GM12801 (cell line): ENCODE measurements around the gene RPL27.

ENCODE experiments used
- CTCF ChIP-seq: IDR thresholded peaks from one replicate; pipeline ENCODE4 v1.5.1; 2011; ENCODE audit warnings: control low read depth; ENCODE audit not compliant: insufficient read length; ENCODE audit errors: extremely low read depth

Gene RPL27

DNA sequence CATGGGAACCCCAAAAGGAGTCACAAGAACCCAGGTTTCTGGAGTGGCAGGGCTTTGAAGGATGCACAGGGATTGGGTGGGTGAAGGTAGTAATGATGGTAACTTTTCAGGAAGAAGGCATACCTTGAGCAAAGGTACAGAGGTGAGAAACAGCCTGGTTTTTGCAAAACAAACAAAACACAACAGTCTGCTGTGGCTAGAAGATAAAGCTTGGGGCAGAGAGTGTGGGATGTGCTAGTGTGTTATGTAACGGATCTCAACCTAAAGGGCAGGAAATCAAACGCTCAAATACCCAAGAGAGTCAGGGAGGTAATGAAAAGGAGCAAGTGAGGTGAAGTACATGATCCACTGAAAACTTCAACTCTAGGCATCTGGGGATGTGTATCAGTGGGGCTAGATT, 23.0 kb upstream of the RPL27 start:
- no peak for TF ChIP-seq CTCF

DNA sequence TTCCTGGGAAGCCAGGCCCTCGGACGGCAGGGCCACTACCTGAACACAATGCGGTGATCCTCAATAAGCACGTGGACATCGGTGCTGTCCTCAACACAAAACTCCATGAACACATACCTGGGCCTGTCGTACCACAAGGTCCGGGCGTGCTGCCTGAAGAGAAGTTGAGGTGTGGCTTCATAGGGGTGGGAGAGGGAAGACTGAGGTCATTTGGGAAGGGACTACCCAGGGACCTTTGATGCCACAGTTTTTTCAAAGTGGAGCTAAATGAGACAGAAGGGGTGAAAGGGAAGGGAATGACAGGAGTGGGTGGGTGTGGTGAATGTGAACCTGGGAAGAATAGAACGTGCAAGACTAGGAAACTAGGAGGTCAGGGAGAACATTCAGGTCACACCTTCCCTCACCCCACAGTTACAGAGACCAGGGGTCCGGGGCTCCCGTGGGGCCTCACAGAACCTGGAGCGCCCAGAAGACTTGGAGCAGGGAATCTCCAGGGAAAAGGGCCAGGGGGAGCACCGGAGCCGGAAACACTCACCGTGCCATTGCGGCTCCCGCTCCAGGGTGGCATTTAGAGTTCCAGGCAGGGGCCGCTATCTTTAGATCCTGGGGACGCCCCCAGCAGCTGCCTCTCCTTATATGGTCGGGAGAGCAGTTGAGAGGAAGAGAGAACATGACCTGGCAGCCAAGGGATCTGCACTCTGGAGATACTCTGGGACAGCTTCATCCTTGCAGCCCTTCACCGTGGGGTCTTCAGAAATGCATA, 18.5 kb upstream of the RPL27 start, which contains the start of gene PTGES3L:
Gene PTGES3L (minus strand): TSS at position 570 of the 763 bp plus-strand sequence. CDS start 27 bp downstream, at position 543.
- no peak for TF ChIP-seq CTCF

GRCh38 chr17:42980274-42980765, 17.9 kb upstream of the RPL27 start, which contains the start of gene RUNDC1:
TSS of gene RUNDC1 (plus strand) at chr17:42980565. CDS start at chr17:42980577, 12 bp downstream.
- no peak for TF ChIP-seq CTCF

DNA sequence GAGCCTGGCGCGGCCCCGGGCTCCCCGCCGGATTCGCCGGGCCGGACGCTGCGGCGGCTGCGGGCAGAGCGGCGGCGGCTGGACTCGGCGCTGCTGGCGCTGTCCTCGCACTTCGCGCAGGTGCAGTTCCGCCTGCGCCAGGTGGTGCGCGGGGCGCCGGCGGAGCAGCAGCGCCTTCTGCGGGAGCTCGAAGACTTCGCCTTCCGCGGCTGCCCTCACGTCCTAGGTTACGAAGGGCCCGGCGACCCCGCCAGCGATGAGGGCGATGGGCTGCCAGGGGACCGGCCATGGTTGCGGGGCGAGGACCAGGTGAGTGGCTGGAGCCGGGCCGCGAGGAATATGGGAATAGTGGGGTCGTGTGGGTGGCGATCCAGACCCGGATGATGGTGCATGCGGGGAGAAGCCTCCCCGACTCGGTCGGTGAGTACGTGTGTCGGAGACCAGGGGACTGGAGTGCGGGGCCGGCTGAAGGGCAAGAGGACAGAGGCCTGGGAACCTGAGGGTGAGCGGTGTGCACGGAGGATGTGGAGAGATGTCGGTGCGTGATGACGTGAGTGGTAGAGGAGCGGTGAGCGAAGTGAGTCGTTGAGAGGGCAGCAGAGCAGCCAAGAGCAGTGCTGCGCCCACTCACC, 17.3 kb upstream of the RPL27 start:
- no peak for TF ChIP-seq CTCF

GRCh38 chr17:42982266-42982665, 16.0 kb upstream of the RPL27 start:
- no peak for TF ChIP-seq CTCF

- TF ChIP-seq CTCF, result no peak
Observed at GRCh38 chr17:42985225-42985624, 13.0 kb upstream of the RPL27 start.

- no peak for TF ChIP-seq CTCF
Observed at GRCh38 chr17:42989141-42989540, 9.1 kb upstream of the RPL27 start.
